ENCODE measurements around the gene STX2. TPM values are rescaled to one million over a fixed set of nuclear protein-coding genes. Genes with fewer than 3 reads are reported as not detected.

STX2 gene
- total and polyA plus RNA-seq, 3 experiments from 2014 or later, result 10.7 to 23.0 (median 22.1) TPM

DNA sequence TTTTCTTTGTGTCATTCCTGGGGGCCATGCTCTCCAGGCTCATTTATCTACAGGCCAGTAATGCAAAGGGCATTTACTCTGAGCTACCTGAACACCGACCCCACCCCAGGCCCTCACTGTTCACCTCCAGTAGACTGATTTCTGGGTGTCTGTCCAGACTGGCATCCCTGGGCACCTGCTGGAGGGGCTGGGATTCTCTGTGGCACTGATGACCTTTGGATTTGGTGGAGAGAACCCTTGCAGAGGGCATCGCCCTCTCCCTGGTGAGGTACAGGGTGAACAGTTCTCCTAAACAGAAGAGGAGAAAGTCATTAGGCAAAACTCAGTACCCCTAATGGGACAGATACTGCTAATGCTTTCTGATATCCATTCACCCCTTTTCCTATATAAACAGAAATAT lies 95.9 kb downstream of the STX2 start:
- H3K36me3 Mint-ChIP-seq, result no peaks in the 10 kb centered on the region
- Histone ChIP-seq H3K27me3 (ENCODE audit: insufficient read depth, low read length, poor library complexity, severe bottlenecking) (no peaks in the 10 kb centered on the region), H3K4me3 (ENCODE audit: low read length) (no peak overlapping the region), H3K9me3 (ENCODE audit: low read length) (no peaks in the 10 kb centered on the region), H3K4me1 (ENCODE audit: insufficient read depth, low read length) (no peaks in the 10 kb centered on the region), H3K36me3 (ENCODE audit: insufficient read depth, low read length) (no peaks in the 10 kb centered on the region), H3K27ac (ENCODE audit: low read depth, low read length) (no peak overlapping the region)
- ChIA-PET CTCF (no interaction called here), POLR2A (no interaction called here)
- peaks cover 0 to 12% (median 6%) of the 10 kb centered on the region in 5 donors for H3K9me3 Mint-ChIP-seq
- H3K27me3 Mint-ChIP-seq, result peaks cover 6 to 54% of the 10 kb centered on the region in 2 donors
- H3K4me1 Mint-ChIP-seq, result peaks cover 5 to 6% (median 6%) of the 10 kb centered on the region in 3 donors
- H3K27ac Mint-ChIP-seq, result no peak overlapping the region
- H3K4me3 Mint-ChIP-seq, result no peak overlapping the region
- no peak for DNase-seq

DNA sequence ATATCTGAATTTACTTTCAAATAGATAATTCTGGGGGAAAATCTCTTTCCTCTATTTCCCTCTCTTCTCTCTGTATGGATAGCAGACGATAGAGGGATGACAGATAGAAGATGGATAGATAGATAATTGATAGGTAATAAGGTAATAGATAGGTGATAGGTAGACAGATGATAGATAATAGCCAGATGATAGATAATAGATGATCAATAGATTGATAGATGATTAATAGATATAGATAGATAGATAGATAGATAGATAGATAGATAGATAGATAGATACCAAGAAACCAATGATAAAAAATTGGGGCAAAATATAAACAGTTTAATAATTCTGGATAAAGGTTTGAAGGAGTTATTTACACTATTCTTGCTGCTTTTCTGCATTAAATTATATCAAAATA lies 96.3 kb downstream of the STX2 start:
- no peaks in the 10 kb centered on the region for H3K9me3 ChIP-seq (ENCODE audit: low read length)
- H3K27me3 ChIP-seq (ENCODE audit: insufficient read depth, low read length, poor library complexity, severe bottlenecking), result no peaks in the 10 kb centered on the region
- H3K9me3 Mint-ChIP-seq, result peaks cover 0 to 12% (median 6%) of the 10 kb centered on the region in 5 donors
- H3K4me1 ChIP-seq (ENCODE audit: insufficient read depth, low read length), result no peaks in the 10 kb centered on the region
- no peaks in the 10 kb centered on the region for H3K36me3 ChIP-seq (ENCODE audit: insufficient read depth, low read length)
- no peak overlapping the region for H3K4me3 ChIP-seq (ENCODE audit: low read length)
- H3K27ac ChIP-seq (ENCODE audit: low read depth, low read length), result no peak overlapping the region
- ChIA-PET POLR2A (no interaction called here), CTCF (no interaction called here)
- peaks cover 5 to 52% of the 10 kb centered on the region in 2 donors for H3K27me3 Mint-ChIP-seq
- H3K4me3 Mint-ChIP-seq, result no peak overlapping the region
- no peak overlapping the region for H3K27ac Mint-ChIP-seq
- H3K36me3 Mint-ChIP-seq, result no peaks in the 10 kb centered on the region
- H3K4me1 Mint-ChIP-seq, result peaks cover under 1 to 2% (median 1%) of the 10 kb centered on the region in 3 donors
- DNase-seq, result no peak

DNA sequence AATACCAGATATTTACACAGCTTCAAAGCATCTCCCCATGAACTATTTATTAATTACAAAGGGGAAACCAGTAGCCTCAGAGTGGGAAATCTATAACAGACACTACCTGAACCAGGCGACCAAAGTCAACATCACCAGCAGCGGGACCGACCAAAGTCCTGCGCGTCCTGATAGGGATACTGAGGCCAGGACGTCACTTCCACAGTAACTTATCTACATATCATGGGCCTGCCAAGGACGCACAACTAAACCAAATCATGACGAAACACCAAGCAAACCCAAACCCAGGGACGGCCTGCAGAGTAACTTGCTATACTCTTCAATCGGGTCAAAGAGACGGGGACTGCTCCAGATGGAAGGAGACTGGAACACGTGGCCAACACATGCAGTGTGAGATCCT lies 96.9 kb downstream of the STX2 start:
- Histone ChIP-seq H3K4me3 (ENCODE audit: low read length) (no peak overlapping the region), H3K36me3 (ENCODE audit: insufficient read depth, low read length) (no peaks in the 10 kb centered on the region), H3K27me3 (ENCODE audit: insufficient read depth, low read length, poor library complexity, severe bottlenecking) (no peaks in the 10 kb centered on the region), H3K27ac (ENCODE audit: low read depth, low read length) (no peak overlapping the region), H3K9me3 (ENCODE audit: low read length) (no peaks in the 10 kb centered on the region), H3K4me1 (ENCODE audit: insufficient read depth, low read length) (no peaks in the 10 kb centered on the region)
- Mint-ChIP-seq H3K9me3 (peaks cover 0 to 12% (median 6%) of the 10 kb centered on the region in 5 donors), H3K4me3 (no peak overlapping the region), H3K27ac (no peak overlapping the region), H3K36me3 (no peaks in the 10 kb centered on the region), H3K4me1 (no peaks in the 10 kb centered on the region), H3K27me3 (peaks cover 4 to 56% of the 10 kb centered on the region in 2 donors)
- ChIA-PET POLR2A (no interaction called here), CTCF (no interaction called here)
- no peak for DNase-seq

Other genes starting within 250 kb of the STX2 start
- not detected for gene RIMBP2, start 123.0 kb downstream of the STX2 start, total RNA-seq
- not detected for gene RIMBP2, start 123.0 kb downstream of the STX2 start, polyA plus RNA-seq
- 1,000 to 10,000 TPM; 2,623 to 2,680 TPM for gene RAN, start 32.8 kb upstream of the STX2 start, total RNA-seq
- 536 TPM for gene RAN, start 32.8 kb upstream of the STX2 start, polyA plus RNA-seq
- 1 to 10 TPM; 1.1 to 1.3 TPM for gene ADGRD1, start 114.7 kb upstream of the STX2 start, total RNA-seq
- gene ADGRD1, start 114.7 kb upstream of the STX2 start, polyA plus RNA-seq, result not detected

Data from CD8-positive, alpha-beta memory T cell (primary cell).